HEK293 (cell line): Measurements from ENCODE around the gene CRIP2.

Source experiments
- MEIS1 ChIP-seq: sonication (generic); formaldehyde crosslinking; IDR thresholded peaks from 2 replicates; pipeline ENCODE4 v1.8.1; 2022; ENCODE audit warnings: missing genetic modification reagents, mild to moderate bottlenecking, borderline replicate concordance
- OSR2 ChIP-seq: fragments of 450-650 bp; formaldehyde crosslinking; IDR thresholded peaks from 2 replicates; pipeline ENCODE4 v1.5.1; 2016; ENCODE audit warnings: missing biosample characterization, missing genetic modification characterization
- ZBTB8A ChIP-seq: fragments of 450-650 bp; formaldehyde crosslinking; IDR thresholded peaks from 2 replicates; pipeline ENCODE4 v1.5.1; 2016; ENCODE audit warnings: missing biosample characterization, missing genetic modification characterization
- ZNF121 ChIP-seq: fragments of 450-650 bp; formaldehyde crosslinking; IDR thresholded peaks from 2 replicates; pipeline ENCODE4 v1.5.1; 2016; ENCODE audit warnings: missing biosample characterization, missing genetic modification characterization
- ZNF274 ChIP-seq, 2 experiments: fragments of 200-500 bp in 1 of 2; fragments of 450-650 bp in 1 of 2; sonication (Bioruptor generic) in 1 of 2; formaldehyde crosslinking in 1 of 2; IDR thresholded peaks; 2 replicates each; pipeline versions ENCODE4 v1.5.1 to v1.6.1; 2014 to 2016; ENCODE audit warnings: borderline replicate concordance in 1 of 2, inconsistent platforms in 1 of 2, low read length in 1 of 2, missing biosample characterization in 1 of 2, missing genetic modification characterization in 1 of 2
- ZNF660 ChIP-seq: fragments of 450-650 bp; IDR thresholded peaks from 2 replicates; pipeline ENCODE4 v1.5.1; 2018; ENCODE audit warnings: missing biosample characterization, mild to moderate bottlenecking, missing genetic modification characterization
- ZNF768 ChIP-seq: fragments of 450-650 bp; formaldehyde crosslinking; IDR thresholded peaks from 2 replicates; pipeline ENCODE4 v1.5.1; 2018; ENCODE audit warnings: missing biosample characterization, mild to moderate bottlenecking, missing genetic modification characterization
- TF ChIP-seq, protein P1 (sequence below): fragments of 450-650 bp; formaldehyde crosslinking; IDR thresholded peaks from 2 replicates; pipeline ENCODE4 v1.5.1; 2016; ENCODE audit warnings: missing biosample characterization, missing genetic modification characterization
- TF ChIP-seq, protein P2 (sequence below): fragments of 450-650 bp; formaldehyde crosslinking; IDR thresholded peaks from 2 replicates; pipeline ENCODE4 v1.5.1; 2016; ENCODE audit warnings: missing biosample characterization, missing genetic modification characterization
- TF ChIP-seq, protein P3 (sequence below): fragments of 450-650 bp; formaldehyde crosslinking; IDR thresholded peaks from 2 replicates; pipeline ENCODE4 v1.5.1; 2016; ENCODE audit warnings: missing biosample characterization, missing genetic modification characterization

DNA sequence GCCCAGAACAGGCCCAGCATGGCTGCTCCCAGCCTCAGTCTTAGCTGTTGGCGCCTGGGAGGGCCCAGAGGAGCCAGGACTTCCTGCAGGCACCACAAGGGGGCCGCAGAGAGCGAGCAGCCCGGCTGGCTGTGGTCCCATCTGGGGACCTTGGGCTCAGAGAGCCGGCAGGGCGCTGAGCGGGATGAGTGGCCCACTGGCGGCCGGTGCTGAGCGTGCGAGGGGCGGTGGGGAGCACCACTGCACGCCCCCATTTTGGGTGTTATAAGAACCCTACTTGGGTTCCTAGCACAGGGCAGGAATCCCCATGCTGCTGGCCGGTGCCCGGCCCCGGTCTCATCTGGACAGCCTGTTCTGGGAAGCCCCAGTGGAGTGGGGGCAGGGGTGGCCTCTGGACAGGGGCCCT lies 25.9 kb upstream of the CRIP2 start:
- TF ChIP-seq ZNF660 (tag by site-specific recombination) = no peak
- TF ChIP-seq, protein P1, sequence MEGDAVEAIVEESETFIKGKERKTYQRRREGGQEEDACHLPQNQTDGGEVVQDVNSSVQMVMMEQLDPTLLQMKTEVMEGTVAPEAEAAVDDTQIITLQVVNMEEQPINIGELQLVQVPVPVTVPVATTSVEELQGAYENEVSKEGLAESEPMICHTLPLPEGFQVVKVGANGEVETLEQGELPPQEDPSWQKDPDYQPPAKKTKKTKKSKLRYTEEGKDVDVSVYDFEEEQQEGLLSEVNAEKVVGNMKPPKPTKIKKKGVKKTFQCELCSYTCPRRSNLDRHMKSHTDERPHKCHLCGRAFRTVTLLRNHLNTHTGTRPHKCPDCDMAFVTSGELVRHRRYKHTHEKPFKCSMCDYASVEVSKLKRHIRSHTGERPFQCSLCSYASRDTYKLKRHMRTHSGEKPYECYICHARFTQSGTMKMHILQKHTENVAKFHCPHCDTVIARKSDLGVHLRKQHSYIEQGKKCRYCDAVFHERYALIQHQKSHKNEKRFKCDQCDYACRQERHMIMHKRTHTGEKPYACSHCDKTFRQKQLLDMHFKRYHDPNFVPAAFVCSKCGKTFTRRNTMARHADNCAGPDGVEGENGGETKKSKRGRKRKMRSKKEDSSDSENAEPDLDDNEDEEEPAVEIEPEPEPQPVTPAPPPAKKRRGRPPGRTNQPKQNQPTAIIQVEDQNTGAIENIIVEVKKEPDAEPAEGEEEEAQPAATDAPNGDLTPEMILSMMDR (tag by site-specific recombination) = peak; percentile 86
- TF ChIP-seq ZBTB8A (tag by site-specific recombination) = peak; percentile 45
- TF ChIP-seq MEIS1 (CRISPR knock-in tag) = no peak
- TF ChIP-seq, protein P2, sequence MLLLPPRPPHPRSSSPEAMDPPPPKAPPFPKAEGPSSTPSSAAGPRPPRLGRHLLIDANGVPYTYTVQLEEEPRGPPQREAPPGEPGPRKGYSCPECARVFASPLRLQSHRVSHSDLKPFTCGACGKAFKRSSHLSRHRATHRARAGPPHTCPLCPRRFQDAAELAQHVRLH = no peak
- no peak for TF ChIP-seq OSR2
- TF ChIP-seq ZNF768 (tag by site-specific recombination) = no peak
- no peak for TF ChIP-seq ZNF274 (IDR thresholded peaks at IDR 0.05; ENCODE audit: low read length)
- TF ChIP-seq ZNF274 (tag by site-specific recombination; IDR thresholded peaks at IDR 0.05; ENCODE audit: borderline replicate concordance) = no peak
- TF ChIP-seq ZNF121 = no peak
- TF ChIP-seq, protein P3, sequence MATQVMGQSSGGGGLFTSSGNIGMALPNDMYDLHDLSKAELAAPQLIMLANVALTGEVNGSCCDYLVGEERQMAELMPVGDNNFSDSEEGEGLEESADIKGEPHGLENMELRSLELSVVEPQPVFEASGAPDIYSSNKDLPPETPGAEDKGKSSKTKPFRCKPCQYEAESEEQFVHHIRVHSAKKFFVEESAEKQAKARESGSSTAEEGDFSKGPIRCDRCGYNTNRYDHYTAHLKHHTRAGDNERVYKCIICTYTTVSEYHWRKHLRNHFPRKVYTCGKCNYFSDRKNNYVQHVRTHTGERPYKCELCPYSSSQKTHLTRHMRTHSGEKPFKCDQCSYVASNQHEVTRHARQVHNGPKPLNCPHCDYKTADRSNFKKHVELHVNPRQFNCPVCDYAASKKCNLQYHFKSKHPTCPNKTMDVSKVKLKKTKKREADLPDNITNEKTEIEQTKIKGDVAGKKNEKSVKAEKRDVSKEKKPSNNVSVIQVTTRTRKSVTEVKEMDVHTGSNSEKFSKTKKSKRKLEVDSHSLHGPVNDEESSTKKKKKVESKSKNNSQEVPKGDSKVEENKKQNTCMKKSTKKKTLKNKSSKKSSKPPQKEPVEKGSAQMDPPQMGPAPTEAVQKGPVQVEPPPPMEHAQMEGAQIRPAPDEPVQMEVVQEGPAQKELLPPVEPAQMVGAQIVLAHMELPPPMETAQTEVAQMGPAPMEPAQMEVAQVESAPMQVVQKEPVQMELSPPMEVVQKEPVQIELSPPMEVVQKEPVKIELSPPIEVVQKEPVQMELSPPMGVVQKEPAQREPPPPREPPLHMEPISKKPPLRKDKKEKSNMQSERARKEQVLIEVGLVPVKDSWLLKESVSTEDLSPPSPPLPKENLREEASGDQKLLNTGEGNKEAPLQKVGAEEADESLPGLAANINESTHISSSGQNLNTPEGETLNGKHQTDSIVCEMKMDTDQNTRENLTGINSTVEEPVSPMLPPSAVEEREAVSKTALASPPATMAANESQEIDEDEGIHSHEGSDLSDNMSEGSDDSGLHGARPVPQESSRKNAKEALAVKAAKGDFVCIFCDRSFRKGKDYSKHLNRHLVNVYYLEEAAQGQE (tag by site-specific recombination) = no peak
